PC-9 (cell line): ENCODE data around the gene EMC10. TPM values are rescaled to one million over a fixed set of nuclear protein-coding genes. Genes with fewer than 3 reads are reported as not detected.

Source experiments
- BruUV-seq: library from RNA; stranded (reverse); fragments of 400-500 nt; replicated peaks from 2 replicates; lab custom pipeline; 2021; lab: Mats Ljungman, UMichigan
- CTCF ChIA-PET: fragments of 300-600 bp; sonication (Branson Sonifier 250); formaldehyde crosslinking; loops from one replicate; lab custom pipeline; 2022; ENCODE audit warnings: antibody characterized with exemption; lab: Charles Lee
- POLR2A ChIA-PET: fragments of 300-600 bp; sonication (Branson Sonifier 250); formaldehyde crosslinking; loops from one replicate; lab custom pipeline; 2022; ENCODE audit warnings: antibody characterized with exemption; ENCODE audit not compliant: unreplicated experiment; lab: Charles Lee
- DNase-seq, 2 experiments: peaks; one replicate each; pipeline versions ENCODE4 v3.0.0 to v3.0.0-alpha.2; 2015 to 2022; ENCODE audit warnings: mixed read lengths in 1 of 2
- H2AFZ ChIP-seq: fragments of 200-600 bp; sonication (generic); 2 replicates; pipeline ENCODE4 v1.8.1; 2017; ENCODE audit warnings: antibody characterized with exemption
- H3F3A ChIP-seq: fragments of 200-600 bp; sonication (generic); 2 replicates; pipeline ENCODE4 v1.8.1; 2017; ENCODE audit warnings: antibody characterized with exemption, mild to moderate bottlenecking, low read depth; ENCODE audit not compliant: insufficient read depth
- H3K27ac ChIP-seq: fragments of 200-600 bp; sonication (generic); 2 replicates; pipeline ENCODE4 v1.6.1; 2016; ENCODE audit warnings: mixed run types
- H3K27me3 ChIP-seq: fragments of 200-600 bp; sonication (generic); 2 replicates; pipeline ENCODE4 v1.6.1; 2016; ENCODE audit warnings: low read depth, mixed run types; ENCODE audit not compliant: insufficient read depth
- H3K36me3 ChIP-seq: fragments of 200-600 bp; sonication (generic); 2 replicates; pipeline ENCODE4 v1.6.1; 2016; ENCODE audit warnings: low read depth, mixed run types
- H3K4me1 ChIP-seq: fragments of 200-600 bp; sonication (generic); replicated peaks from 2 replicates; pipeline ENCODE4 v1.6.1; 2016; ENCODE audit warnings: mixed run types; ENCODE audit not compliant: insufficient read depth
- H3K4me2 ChIP-seq: fragments of 200-600 bp; sonication (generic); 2 replicates; pipeline ENCODE4 v1.6.1; 2017; ENCODE audit warnings: mixed run types
- H3K4me3 ChIP-seq: fragments of 200-600 bp; sonication (generic); 2 replicates; pipeline ENCODE4 v1.6.1; 2016; ENCODE audit warnings: mixed run types
- H3K79me2 ChIP-seq: fragments of 200-600 bp; sonication (generic); 2 replicates; pipeline ENCODE4 v1.6.1; 2017; ENCODE audit warnings: low read depth, mixed run types
- H3K9me2 ChIP-seq: fragments of 200-600 bp; sonication (generic); 2 replicates; pipeline ENCODE4 v1.8.1; 2017; ENCODE audit warnings: mild to moderate bottlenecking; ENCODE audit not compliant: insufficient read depth
- H3K9me3 ChIP-seq: fragments of 200-600 bp; sonication (generic); 2 replicates; pipeline ENCODE4 v1.8.1; 2016; ENCODE audit warnings: low read depth; ENCODE audit not compliant: insufficient read depth
- H4K20me1 ChIP-seq: fragments of 200-600 bp; sonication (generic); 2 replicates; pipeline ENCODE4 v1.8.1; 2017; ENCODE audit not compliant: insufficient read depth
- CTCF ChIP-seq: fragments of 200-600 bp; sonication (generic); conservative IDR thresholded peaks from 2 replicates; pipeline ENCODE4 v1.6.1; 2017; ENCODE audit warnings: mixed run types, antibody characterized with exemption, mild to moderate bottlenecking, moderate library complexity
- EZH2 ChIP-seq: fragments of 200-600 bp; sonication (generic); IDR thresholded peaks from 2 replicates; pipeline ENCODE4 v1.8.0; 2017; ENCODE audit warnings: antibody characterized with exemption, low read depth
- intact Hi-C: fragments of 100-400 bp; cut with micrococcal nuclease; formaldehyde crosslinking; loops from one replicate; pipeline ENCODE4 v1.10.0; 2022; ENCODE audit not compliant: unreplicated experiment
- total RNA-seq: library from RNA; stranded (reverse); gene quantifications from 2 replicates; pipeline ENCODE4 v1.2.3, GENCODE V29; 2021

Gene EMC10
- total RNA-seq, 1 experiment from 2014 or later, result 118 TPM

DNA sequence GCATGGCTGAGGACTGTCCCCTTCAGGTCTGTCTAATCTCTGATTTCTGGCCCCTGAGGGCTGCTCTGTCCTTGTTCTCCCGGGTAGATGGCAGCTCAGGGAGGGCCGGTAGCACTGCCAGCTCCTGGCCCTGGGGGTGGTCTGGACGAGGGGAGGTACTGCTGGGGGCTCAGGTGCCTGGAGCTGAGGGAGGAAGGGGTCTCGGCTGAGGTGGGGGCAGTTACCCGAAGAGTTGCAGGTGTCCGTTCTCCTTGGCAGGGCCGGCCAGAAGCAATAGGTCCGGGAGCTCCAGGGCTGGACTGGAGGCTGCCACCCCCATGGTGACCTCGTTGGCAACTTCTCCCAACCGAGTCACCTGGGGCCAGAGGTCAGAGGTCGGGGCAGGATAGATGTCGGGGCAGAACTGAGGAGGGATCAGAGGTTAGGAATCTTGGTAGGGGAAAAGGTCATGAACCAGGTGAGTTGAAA, 1.2 kb upstream of the EMC10 start:
- TF ChIP-seq EZH2 (no peak), CTCF (no peak)
- BruUV-seq, result no TSS peak
- intact Hi-C loops, result loop anchor here (5.0 kb wide), 1 partner anchor 108 kb away; the partner anchor contains the start of gene NAPSA
- Histone ChIP-seq H3K9me2 (no peaks in the 10 kb centered on the region), H3K27me3 (peaks cover 1% of the 10 kb centered on the region), H2AFZ (no peak overlapping the region), H3K36me3 (no peaks in the 10 kb centered on the region), H3K79me2 (peaks cover 27% of the 10 kb centered on the region), H3F3A (peaks cover 22% of the 10 kb centered on the region), H4K20me1 (peaks cover 27% of the 10 kb centered on the region), H3K9me3 (no peaks in the 10 kb centered on the region), H3K4me3 (no peak overlapping the region), H3K27ac (no peak overlapping the region), H3K4me2 (no peak overlapping the region), H3K4me1 (peaks cover 8% of the 10 kb centered on the region)
- POLR2A ChIA-PET, result no interaction called here
- DNase-seq, result no peak
- CTCF ChIA-PET, result no interaction called here

DNA sequence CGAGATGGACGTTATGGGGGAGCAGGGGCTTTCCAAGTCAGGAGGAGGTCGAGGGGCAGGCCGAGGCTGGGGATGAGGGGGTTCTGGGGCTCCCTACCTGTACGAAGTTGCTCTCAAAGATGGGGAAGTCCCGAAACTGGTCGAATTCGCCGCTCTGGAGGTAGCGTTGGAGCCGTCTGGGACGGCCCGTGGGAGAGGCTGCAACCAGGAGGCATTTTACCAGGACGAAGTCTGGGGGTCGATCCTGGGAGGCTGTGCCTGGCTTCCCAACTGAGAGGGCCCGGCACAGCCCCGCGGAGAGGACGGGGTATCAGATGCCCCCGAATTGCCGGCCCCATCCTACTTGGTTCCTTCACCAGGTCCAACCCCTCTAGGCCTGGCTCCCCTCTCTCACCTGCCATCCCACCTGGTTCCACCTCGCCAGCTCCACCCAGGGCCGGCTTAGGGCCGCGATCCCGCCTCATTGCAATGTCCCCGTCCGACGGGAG, 527 bp upstream of the EMC10 start:
- intact Hi-C loops, result loop anchor here (1.0 to 5.0 kb wide), 2 partner anchors 36 to 108 kb away; partner anchors contain the start of genes JOSD2 and NAPSA
- no peak for DNase-seq
- Histone ChIP-seq H3K9me2 (no peaks in the 10 kb centered on the region), H3K27ac (no peak overlapping the region), H3K4me1 (peaks cover 8% of the 10 kb centered on the region), H3K4me2 (no peak overlapping the region), H3K27me3 (no peaks in the 10 kb centered on the region), H4K20me1 (peaks cover 27% of the 10 kb centered on the region), H3K9me3 (no peaks in the 10 kb centered on the region), H3K36me3 (no peaks in the 10 kb centered on the region), H2AFZ (no peak overlapping the region), H3K4me3 (no peak overlapping the region), H3F3A (peaks cover 22% of the 10 kb centered on the region), H3K79me2 (peaks cover 27% of the 10 kb centered on the region)
- no TSS peak for BruUV-seq
- CTCF ChIA-PET, result interaction anchor here (0.6 kb wide), 1 partner anchor 468 kb away, joined by 3 read pairs; no protein-coding TSS in a partner anchor
- POLR2A ChIA-PET, result interaction anchor here (0.8 kb wide), 1 partner anchor 473 kb away, joined by 17 read pairs; no protein-coding TSS in a partner anchor
- TF ChIP-seq CTCF (no peak), EZH2 (no peak)

DNA sequence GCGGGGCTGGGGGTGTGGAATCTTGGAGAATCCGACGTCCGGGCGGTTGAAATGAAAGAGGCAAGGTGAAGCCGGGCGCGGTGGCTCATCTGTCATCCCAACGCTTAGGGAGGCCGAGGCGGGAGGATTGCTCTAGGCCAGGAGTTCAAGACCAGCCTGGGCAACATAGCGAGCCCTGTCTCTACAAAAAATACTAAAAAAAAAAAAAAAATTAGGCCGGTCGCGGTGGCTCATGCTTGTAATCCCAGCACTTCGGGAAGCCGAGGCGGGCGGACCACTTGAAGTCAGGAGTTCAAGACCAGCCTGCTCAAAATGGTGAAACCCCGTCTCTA, 566 bp downstream of the EMC10 start:
- no peak for DNase-seq
- Histone ChIP-seq H3K9me3 (no peaks in the 10 kb centered on the region), H3K9me2 (no peaks in the 10 kb centered on the region), H3K36me3 (no peaks in the 10 kb centered on the region), H4K20me1 (peaks cover 27% of the 10 kb centered on the region), H3F3A (peaks cover 15% of the 10 kb centered on the region), H3K4me2 (peak overlapping the region; percentile 85), H3K4me3 (peak overlapping the region; percentile 72), H3K27ac (no peak overlapping the region), H3K79me2 (peaks cover 27% of the 10 kb centered on the region), H3K27me3 (no peaks in the 10 kb centered on the region), H2AFZ (0 out of 2 replicates have a peak overlapping the region, but pooled peaks have one; percentile 88), H3K4me1 (peaks cover 8% of the 10 kb centered on the region)
- CTCF ChIA-PET, result no interaction called here
- BruUV-seq, result TSS peak; percentile 59
- intact Hi-C loops, result loop anchor here (1.0 to 5.0 kb wide), 2 partner anchors 34 to 110 kb away; partner anchors contain the start of genes JOSD2 and NAPSA
- TF ChIP-seq EZH2 (no peak), CTCF (no peak)
- POLR2A ChIA-PET, result interaction anchor here (0.8 kb wide), 1 partner anchor 474 kb away, joined by 17 read pairs; no protein-coding TSS in a partner anchor
